ENCODE measurements around the gene SUSD3.

The SUSD3 gene

DNA sequence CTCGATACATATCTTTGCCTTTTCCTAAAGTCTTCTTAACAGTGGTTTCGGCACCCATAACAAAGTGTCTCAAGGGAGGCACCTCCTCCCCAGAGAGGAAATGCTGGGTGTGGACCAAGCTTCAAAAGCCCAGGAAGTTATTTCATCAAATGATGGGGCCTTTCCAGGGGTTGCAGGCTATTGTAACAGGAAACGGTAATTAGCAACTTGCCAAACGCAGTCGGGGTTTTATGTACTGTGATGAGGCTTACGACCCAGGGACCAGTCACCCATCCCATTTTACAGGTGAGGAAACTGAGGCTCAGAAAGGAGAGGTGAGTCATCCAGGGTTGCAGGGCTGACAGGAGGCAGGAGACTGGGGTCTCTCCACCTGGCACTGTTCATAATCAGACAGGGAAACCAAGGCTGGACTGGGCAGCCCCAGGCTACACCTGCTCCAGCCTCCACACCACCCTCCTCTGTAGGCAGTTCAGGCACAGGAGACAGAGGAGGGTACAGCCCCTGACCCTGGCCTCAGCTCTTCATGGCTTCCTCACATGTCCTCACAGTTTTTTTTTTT, 30.0 kb upstream of the SUSD3 start:
- peak in 1 of 3 experiments; percentile 9 for DNase-seq (ENCODE audit: low read depth in 2 of 3, low spot score in 2 of 3)

DNA sequence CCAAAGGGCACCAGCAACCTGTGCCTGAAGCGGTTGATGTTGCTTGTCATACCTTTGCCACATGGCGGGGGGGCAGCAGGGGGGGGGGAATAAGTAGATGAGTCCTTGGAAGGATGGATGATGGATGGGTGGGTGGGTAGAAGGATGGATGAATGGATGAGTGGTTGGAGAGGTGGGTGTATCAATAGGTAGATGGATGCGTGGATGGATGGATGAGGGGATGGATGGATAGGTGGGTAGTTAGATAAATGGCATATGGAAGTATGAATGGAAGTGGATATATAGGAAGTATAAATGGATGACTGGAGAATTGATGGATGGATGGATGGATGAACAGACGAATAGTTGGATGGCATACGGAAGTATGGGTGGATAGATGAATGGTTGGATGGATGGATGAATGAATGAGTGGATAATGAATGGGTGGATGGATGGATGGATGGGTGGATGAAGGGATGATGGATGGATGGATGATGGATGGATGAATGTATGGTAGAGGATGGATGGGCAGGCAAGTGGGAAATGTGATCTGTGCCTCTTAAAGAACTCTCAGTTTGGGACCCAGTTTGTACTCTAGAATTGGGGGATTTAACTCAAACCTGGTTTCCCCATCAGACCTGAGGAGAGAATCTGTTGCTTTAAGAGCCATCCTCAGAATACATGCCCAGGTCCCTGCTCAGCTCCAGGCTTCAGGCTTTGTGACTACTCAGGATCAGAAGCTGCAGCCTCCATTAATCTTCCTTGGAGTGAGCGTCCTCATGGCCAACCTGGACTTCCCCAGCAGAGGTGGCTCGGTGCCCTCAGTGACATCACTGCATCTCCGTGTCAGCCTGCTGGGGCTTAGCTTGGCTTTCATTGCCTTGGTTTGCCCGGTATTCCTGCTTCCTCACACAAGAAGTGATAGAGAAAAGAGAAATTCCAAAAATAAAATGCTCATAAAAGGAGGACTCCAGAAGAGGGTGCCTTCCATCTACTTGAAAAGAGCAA, 27.6 kb upstream of the SUSD3 start:
- DNase-seq (ENCODE audit: low read depth in 2 of 3, low spot score in 2 of 3) = no peak

DNA sequence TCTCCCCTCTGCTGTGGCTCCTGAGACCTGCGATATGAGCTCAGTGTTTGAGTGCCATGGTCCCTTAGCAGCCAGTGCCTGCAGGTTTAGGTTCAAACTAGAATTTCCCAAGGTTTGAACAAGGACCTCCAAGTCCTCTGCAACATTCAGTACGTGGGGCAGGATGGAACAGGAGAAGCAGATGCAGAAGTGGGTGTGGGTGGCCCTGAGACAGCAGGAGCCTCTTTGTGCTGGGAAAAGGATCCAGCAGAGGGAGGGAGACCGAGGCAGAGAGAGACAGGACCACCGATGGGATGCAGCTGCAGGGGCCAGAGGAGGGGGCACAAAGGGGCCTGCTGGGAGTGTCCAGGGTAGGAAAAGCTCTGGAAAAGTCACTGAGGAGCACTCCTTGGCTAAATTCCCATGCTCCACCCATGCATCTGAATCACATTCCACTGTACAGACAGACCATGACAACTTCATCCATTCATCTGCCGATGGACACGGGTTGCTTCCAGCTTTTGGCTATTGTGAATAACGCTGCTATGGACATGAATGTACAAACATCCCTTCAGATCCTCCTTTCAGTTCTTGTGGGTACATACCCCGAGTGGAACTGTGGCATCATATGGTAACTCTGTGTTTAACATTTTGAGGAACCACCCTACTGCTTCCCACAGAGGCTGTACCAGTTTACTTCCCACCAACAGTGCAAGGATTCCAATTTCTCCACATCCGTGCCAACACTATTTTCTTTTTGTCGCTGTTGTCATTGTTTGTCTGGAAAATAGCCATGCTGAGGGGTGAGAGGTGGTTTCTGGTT, 26.7 kb upstream of the SUSD3 start:
- no peak for DNase-seq (ENCODE audit: low read depth in 2 of 3, low spot score in 2 of 3)

DNA sequence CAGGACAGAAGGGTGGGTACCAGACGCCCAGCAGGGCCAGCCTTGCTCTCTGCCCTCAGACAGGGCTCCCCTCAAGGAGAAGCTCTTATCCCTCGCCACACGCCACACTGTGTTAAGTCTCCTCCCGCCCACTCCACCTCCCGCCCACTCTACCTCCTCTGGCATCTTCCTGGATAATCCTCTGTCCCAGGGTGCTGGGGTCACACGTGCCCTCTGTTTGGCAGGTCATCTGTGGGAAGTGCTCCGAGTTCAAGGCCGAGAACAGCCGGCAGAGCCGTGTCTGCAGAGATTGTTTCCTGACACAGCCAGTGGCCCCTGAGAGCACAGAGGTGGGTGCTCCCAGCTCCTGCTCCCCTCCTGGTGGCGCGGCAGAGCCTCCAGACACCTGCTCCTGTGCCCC, 26.0 kb upstream of the SUSD3 start:
- no peak for DNase-seq (ENCODE audit: low read depth in 2 of 3, low spot score in 2 of 3)

DNA sequence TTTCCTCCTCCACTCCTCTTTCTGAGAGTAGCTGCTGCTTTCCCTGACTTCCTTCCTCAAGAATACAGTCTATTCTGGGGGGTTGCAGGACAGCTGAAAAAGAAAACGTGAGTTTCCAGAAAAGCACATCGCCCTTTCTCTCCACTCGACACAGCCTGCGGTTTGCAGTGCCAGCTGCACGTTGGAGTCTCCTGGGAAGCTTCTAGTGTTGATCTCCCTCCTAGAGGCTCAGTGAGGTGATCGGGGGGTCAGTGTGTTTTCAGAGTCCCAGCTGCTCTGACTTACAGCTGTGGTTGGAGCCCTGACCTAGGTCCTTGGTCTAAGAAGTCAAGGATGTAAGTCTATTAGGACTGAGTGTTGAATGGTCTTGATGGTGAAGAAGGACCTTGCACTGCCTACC, 25.0 kb upstream of the SUSD3 start:
- no peak for DNase-seq (ENCODE audit: low read depth in 2 of 3, low spot score in 2 of 3)

DNA sequence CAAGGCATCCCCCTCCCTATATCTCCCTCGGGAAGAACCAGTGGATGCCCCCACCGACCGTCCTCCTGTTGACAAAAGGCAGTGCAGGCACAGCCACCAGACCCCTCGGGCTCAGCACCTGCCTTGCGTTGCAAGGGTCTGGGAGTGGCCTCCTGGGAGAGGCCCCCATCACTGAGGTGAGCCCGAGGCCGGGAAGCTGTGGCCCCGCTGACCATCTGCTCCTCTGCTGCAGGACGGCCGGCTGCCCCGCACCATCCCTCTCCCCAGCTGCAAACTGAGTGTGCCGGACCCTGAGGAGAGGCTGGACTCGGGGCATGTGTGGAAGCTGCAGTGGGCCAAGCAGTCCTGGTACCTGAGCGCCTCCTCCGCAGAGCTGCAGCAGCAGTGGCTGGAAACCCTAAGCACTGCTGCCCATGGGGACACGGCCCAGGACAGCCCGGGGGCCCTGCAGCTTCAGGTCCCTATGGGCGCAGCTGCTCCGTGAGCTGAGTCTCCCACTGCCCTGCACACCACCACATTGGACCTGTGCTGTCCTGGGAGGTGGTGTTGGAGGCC, 23.3 kb upstream of the SUSD3 start:
- DNase-seq (ENCODE audit: low read depth in 2 of 3, low spot score in 2 of 3) = no peak

DNA sequence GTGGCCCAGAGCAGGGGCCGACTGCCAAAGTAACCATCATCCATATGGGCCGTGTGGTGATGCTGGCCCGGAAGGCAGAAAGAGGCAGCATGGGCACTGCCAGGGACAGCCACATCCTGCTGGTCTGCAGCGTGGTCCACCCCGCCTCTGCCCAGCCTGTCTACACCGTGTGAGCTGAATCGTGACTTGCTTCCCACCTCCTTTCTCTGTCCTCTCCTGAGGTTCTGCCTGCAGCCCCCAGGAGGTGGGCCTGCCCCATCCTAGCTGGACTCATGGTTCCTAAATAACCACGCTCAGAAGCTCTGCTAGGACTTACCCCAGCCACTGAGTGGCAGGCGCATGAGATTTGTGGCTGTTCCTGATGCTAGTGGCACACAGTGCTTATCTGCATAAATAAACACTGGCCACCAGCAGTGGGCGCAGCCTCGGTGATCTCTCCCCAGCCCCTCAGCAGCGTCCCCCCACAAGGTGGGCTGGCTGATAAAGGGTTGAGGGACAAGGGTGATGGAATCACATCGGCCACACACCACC, 22.6 kb upstream of the SUSD3 start:
- no peak for DNase-seq (ENCODE audit: low read depth in 2 of 3, low spot score in 2 of 3)

DNA sequence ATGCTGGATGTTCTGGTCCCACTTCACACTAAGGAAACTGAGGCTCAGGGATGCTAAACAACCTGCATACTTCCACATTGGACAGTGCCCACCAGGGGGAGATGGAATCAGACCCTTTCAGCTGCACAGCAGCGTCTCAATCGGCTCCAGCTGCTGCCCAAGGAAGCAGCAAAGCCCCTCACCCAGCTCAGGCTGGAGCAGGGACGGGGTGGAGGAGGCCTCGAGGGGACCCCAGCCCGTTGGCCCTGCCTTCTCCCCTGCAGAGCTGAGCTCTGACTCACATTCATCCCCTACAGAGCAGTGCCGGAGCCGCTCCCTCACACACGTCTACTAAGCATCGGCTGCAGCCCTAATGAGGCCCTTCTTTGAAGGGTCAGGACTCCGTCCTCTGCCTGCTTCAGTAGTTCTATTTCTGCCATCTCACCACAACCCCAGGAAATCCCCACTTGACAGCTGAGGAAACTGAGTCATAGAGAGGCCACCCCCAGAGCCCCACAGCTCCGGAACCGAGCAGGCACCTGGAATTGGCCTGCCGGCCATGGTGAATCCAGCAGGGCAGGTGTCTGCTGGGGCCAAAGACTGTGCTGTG, 21.5 kb upstream of the SUSD3 start:
- DNase-seq (ENCODE audit: low read depth in 2 of 3, low spot score in 2 of 3) = no peak

DNA sequence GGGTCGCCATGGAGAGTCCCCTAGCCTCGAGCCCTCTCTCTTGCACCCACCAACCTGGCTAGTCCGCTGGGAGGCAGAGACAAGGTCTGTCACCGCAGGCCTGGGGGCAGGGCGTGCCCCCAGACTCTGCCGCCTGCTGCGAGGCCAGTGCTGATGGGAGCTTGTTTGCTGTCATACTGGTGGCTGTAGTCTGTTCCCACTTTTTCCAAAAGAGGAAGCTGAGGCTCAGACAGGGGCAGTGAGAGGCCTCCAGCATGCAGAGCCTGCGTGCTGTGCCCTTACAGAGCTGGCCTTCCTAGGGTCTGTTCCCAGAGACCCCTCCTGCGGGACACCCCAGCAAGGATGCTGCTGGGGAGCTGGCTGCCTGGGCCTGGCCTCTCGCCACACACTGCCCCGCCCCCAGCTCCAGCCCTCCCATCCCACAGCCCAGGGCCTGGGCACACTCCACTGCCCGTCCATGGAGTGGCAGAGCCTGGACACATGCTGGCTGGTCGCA, 21.0 kb upstream of the SUSD3 start:
- no peak for DNase-seq (ENCODE audit: low read depth in 2 of 3, low spot score in 2 of 3)

DNA sequence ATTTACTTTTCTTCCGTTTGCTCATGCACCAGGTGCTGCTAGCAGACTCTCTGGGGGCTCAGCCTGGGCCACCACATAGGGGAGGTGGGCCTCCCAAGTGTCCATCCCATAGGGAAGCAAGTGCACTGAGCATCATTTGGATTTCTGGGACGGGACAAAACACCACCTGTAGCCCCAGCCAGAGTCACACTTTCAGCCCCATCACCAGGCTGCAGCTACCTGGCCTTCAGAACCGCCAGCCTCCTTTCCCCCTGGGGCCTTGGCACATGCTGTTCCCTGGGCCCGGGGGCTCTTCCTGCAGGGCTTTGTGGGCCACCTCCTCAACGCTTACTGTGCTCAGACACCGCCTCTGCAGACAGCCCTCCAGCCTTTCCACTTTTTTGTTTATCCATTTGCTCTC, 19.6 kb upstream of the SUSD3 start:
- DNase-seq (ENCODE audit: low read depth in 2 of 3, low spot score in 2 of 3) = no peak

DNA sequence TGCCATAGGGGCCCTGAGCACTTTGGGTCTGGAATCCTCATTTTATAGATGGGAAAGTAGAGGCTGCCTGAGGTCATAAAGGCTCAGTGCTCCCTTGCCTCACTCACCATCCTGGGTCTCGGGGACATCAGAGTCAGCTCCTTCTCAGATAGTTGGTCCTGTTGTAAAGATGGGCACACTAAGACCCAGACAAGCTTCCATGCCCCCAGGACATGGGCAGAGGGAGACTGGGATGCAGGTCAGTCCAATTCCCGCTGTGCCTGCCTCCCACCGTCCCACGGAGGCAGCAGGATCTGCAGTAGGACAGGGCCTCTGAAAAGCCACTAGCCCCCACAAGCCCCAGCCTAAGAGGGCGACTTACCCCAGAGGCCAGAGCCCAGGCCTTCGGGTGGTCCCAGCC, 19.0 kb upstream of the SUSD3 start:
- DNase-seq (ENCODE audit: low read depth in 2 of 3, low spot score in 2 of 3) = no peak

DNA sequence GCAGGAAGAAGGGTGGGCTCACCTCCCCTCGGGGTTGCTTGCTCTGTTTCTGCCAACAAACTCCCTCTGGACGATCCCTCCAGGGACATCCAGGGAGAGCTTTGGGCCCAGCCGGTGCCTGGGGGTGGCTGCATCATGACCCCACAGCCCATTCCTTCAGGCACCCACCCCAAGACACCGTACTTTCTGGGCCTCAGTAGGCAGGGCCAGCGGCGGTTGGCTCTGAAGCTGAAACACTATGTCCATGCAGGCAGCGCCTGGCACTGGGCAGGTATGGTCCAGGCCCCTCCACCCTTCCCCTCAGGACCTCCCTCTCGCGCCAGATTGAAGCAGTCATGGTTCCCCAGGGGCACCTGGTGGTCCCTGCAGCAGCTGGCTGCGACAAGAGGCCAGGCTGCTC, 18.5 kb upstream of the SUSD3 start:
- DNase-seq (ENCODE audit: low read depth in 2 of 3, low spot score in 2 of 3) = no peak

DNA sequence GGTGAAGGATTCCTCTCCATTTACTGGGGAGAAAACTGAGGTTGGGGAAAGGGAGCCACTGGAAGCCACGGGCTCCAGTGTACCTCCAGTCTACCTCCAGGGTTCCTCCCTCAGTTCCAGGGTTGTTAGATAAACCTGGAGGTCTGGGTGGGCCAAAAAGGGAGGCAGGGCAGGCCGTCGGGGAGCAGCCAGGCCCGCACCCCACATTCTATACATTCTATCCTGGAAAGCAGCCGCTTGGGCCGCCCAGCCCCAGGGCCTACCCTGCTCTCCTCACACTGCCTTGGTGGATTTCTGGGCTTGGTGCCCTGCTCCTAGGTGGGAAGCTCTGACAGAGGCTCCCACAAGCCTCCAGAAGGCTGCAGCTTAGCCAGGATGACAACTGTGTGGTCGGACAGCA, 18.1 kb upstream of the SUSD3 start:
- DNase-seq (ENCODE audit: low read depth in 2 of 3, low spot score in 2 of 3) = no peak

DNA sequence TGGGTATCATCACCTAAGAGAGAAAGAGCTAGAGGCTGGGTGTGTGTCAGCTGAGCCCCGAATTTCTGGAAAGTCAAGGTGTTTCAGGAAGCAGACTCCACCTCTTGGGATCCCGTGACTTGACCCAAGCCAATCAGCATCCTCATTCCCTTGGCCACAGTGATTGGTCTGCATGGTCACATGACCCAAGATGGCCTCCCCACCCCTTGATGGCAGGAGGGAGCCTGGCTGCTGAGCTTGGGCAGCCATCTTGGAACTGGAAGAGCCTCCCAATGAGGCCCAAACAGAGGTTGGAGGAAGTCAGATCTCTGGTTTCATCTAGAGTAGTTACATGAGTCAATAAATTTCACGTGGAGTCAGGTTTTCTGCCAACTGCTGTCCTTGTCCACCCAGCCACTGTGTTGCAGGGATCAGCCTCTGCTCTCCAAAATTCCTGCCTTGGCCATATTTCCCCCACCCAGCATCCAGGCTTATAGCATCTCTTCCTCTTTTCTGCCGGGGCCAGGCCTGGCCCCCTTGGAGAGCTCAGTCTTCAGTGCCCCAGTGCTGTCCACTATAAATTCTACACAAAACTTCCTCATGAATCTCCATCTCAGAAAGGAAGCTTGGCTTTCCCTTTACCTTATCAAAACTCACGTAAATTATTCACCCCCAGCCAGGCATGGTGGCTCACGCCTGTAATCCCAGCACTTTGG, 17.2 kb upstream of the SUSD3 start:
- no peak for DNase-seq (ENCODE audit: low read depth in 2 of 3, low spot score in 2 of 3)

DNA sequence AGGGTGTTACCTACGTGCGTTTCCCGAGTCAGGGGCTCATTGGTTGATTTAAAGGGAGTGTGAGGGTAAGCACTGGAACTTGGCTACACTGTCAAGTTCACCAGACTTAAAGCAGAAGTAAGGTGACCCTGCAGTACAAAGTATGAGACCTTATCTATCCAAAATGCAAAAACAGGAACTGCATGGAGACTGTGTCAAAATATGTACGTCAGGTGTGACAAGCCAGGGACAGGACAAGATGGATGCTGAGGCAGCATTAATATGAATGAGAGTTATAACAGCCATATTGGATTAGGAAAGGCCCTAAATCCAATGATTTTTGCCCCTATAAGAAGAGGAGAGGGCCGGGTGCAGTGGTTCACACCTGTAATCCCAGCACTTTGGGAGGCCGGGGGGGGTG, 15.4 kb upstream of the SUSD3 start:
- no peak for DNase-seq (ENCODE audit: low read depth in 2 of 3, low spot score in 2 of 3)

DNA sequence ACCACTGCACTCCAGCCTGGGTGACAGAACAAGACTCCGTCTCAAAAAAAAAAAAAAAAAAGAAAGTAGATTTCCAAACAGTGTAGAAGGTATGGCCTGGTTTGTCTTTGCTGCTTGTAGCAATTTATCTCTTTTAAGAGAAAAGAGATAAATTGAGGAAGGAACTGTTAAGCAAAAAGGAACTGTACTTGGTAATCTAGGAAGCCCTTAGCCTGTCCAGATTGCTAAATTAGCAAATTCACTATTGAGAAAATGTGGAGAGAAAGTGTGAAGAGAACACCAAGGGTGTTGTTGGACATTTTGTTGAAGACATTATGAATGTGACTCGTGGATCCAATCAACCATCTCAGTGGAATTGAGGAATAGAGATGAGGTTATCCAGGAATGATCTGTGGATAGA, 13.0 kb upstream of the SUSD3 start:
- DNase-seq (ENCODE audit: low read depth in 2 of 3, low spot score in 2 of 3) = no peak

DNA sequence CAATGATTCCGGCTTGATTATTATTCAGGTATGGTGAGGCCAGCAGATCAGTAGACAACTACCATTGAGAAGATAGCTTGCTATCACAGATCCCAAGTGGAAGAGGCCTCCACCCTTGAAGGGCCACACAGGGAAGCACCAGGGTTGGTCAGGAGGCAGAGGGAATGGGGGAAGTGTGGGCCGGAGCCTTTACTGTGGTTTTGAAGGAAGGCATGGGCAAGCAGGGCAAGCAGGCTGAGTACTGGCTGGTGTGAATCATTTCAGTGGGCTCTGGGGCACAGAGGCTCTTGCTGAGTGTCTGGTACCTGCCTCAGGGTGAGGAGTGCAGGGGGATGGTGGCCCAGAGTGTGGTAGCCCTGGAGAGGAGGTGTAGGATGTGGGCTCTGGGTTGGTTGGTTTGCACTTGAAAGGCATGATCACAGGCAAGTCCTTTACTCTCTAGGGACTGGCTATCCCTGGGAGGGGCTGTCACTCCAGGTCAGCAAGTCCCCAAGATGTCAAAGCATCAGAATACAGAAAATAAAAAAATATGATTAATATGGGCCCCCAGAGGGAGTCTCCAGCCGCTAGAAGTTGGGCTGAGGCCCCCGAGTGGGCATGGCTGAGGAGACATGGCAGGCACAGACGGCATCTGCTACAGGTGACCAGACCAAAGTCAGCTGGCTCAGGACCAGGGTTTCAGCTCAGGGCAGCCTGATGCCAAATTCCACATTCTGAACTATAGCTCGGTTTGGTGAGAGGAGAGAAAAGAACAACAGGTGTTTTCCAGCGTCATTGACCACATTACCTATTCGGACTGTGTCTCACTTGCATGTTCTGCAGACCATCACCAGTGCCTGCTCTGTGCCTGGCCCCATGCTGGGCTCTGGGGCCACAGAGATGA, 9.7 kb upstream of the SUSD3 start:
- no peak for DNase-seq (ENCODE audit: low read depth in 2 of 3, low spot score in 2 of 3)

DNA sequence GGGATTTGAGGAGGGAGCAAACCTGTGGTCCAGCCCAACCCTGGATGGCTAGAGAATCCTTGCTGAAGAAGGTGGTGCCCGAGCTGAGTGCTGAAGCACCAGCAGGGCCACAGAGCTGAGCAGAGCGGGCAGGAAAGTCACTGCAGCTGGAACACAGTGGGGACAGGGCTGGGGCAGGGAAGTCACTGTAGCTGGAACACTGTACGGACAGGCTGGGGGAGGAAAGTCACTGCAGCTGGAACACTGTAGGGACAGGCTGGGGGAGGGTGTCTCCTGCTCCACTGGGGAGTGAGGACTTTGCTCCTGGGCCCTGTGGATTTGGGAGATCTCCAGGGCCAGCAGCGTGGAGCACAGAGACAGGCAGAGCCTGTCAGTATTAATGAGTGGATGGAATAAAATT, 9.0 kb upstream of the SUSD3 start:
- no peak for DNase-seq (ENCODE audit: low read depth in 2 of 3, low spot score in 2 of 3)

DNA sequence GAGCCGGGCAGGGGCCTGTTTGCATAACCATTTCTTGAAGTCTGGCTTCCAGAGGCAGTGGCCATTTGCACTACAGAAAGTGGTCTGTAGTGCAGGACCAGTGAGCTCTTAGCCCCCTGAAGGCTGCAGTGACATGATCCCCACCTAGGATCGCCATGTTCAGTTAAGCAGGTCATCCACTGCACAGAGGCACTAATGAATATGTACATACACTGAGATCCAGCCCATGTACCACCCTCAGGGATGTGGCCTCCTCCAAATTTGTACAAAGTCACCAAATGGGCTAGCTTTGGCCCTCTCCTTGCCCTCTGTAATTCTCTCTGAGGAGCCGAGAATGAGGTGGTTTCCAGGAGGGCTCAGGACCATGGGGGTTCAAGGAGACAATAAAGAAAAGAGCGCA, 8.3 kb upstream of the SUSD3 start:
- DNase-seq (ENCODE audit: low read depth in 2 of 3, low spot score in 2 of 3) = no peak

Measured in activated CD8-positive, alpha-beta memory T cell treated with anti-CD3 and anti-CD28 coated beads for 48 hours (primary cell).